ENCODE results near the gene ZNF335.
"Not testable (repeated sequence)": the region's sequence is repeated elsewhere in the genome, so short reads cannot be mapped to it uniquely, and the experiment has no call there.

The ZNF335 gene

DNA sequence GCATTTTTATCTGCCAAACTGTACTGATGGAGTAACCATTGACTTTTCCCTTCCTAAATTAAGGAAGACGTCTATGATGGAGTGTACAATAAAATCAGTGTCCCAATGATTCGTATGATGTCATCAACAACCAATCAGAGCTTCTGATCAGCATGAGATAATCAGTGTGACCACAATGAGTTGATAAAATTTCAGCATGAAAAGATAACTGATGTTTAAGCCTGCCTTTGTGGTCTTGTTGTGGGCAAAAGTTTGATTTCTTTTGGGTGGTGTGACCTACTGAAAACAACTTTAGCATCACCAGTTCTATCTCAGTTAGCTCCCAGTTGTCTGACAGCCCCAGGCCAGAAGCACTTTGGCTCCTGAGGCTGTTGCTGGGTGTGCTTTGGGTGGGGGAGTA, 34.2 kb downstream of the ZNF335 start:
- H3K27ac Mint-ChIP-seq, result peak overlapping the region; percentile 84
- no peaks in the 10 kb centered on the region for H3K9me3 Mint-ChIP-seq
- H3K4me3 Mint-ChIP-seq, result peak overlapping the region; percentile 74
- peaks cover 12% of the 10 kb centered on the region for H3K36me3 Mint-ChIP-seq
- H3K4me1 Mint-ChIP-seq, result peaks cover 26% of the 10 kb centered on the region
- H3K27me3 Mint-ChIP-seq, result no peaks in the 10 kb centered on the region

- H3K4me1 Mint-ChIP-seq, result peaks cover 26% of the 10 kb centered on the region
- H3K27me3 Mint-ChIP-seq, result no peaks in the 10 kb centered on the region
- H3K36me3 Mint-ChIP-seq, result peaks cover 12% of the 10 kb centered on the region
- H3K4me3 Mint-ChIP-seq, result peak overlapping the region; percentile 98
- no peaks in the 10 kb centered on the region for H3K9me3 Mint-ChIP-seq
- H3K27ac Mint-ChIP-seq, result peak overlapping the region; percentile 98
These were observed 36.5 kb downstream of the ZNF335 start for GRCh38 chr20:45935416-45936046.

- H3K9me3 Mint-ChIP-seq, result no peaks in the 10 kb centered on the region
These were observed 37.2 kb downstream of the ZNF335 start, which contains the start of gene PCIF1 for GRCh38 chr20:45934586-45935415. Gene PCIF1 (plus strand): TSS chr20:45934683. CDS start chr20:45939000, 4,317 bp downstream.

GRCh38 chr20:45934046-45934585, 37.9 kb downstream of the ZNF335 start:
- Mint-ChIP-seq H3K27ac (peak overlapping the region; percentile 97), H3K4me1 (peaks cover 26% of the 10 kb centered on the region), H3K4me3 (peak overlapping the region; percentile 93), H3K9me3 (no peaks in the 10 kb centered on the region), H3K36me3 (peaks cover 9% of the 10 kb centered on the region), H3K27me3 (no peaks in the 10 kb centered on the region)

More at GRCh38 chr20:45934586-45935415, 37.2 kb downstream of the ZNF335 start, which contains the start of gene PCIF1:
- peak within 1 kb of the TSS; percentile 98 for H3K27ac Mint-ChIP-seq
- peaks cover 26% of the 10 kb centered on the region for H3K4me1 Mint-ChIP-seq
- H3K4me3 Mint-ChIP-seq, result peak within 1 kb of the TSS; percentile 98
- no peaks in the 10 kb centered on the region for H3K27me3 Mint-ChIP-seq
- peaks cover 12% of the 10 kb centered on the region for H3K36me3 Mint-ChIP-seq

GRCh38 chr20:45933266-45934045, 38.5 kb downstream of the ZNF335 start:
- Mint-ChIP-seq H3K27me3 (no peaks in the 10 kb centered on the region), H3K4me3 (peak overlapping the region; percentile 93), H3K27ac (peak overlapping the region; percentile 97), H3K4me1 (peaks cover 25% of the 10 kb centered on the region), H3K36me3 (peaks cover 8% of the 10 kb centered on the region), H3K9me3 (no peaks in the 10 kb centered on the region)

GRCh38 chr20:45931680-45932079, 40.3 kb downstream of the ZNF335 start:
- not testable (repeated sequence) for H3K4me1 Mint-ChIP-seq, H3K27me3 Mint-ChIP-seq, H3K4me3 Mint-ChIP-seq, H3K27ac Mint-ChIP-seq, H3K9me3 Mint-ChIP-seq, H3K36me3 Mint-ChIP-seq

DNA sequence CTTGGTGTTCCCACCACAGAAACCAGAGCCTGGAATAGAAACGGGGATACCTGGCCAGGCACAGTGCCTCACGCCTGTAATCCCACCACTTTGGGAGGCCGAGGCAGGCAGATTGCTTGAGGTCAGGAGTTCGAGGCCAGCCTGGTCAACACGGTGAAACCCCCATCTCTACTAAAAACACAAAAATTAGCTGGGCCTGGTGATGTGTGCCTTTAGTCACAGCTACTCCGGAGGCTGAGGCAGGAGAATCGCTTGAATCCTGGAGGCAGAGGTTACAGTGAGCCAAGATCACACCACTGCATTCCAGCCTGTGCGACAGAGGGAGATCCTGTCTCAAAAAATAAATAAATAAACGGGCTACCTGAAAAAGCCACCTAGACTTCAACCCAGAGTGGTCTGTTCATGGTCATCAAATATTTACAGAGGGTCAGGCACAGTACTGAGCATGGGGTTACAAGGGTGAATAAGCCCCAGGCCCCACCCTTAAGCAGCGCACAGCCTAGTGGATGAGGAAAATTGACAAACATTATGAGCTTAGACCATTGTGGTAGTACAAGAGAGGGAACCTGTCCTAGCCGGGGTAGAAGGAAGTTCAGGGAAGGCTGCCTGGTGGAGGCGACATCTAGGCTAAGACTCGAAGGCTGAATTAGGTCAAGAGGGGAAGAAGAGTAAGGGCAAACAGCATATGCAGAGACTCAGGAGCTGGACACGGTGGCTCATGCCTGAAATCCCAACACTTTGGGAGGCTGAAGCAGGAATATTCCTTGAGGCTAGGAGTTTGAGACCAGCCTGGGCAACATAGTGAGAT, 44.7 kb downstream of the ZNF335 start:
- no peaks in the 10 kb centered on the region for H3K36me3 Mint-ChIP-seq
- H3K27ac Mint-ChIP-seq, result no peak overlapping the region
- H3K4me1 Mint-ChIP-seq, result peaks cover 3% of the 10 kb centered on the region
- no peaks in the 10 kb centered on the region for H3K9me3 Mint-ChIP-seq
- no peak overlapping the region for H3K4me3 Mint-ChIP-seq
- H3K27me3 Mint-ChIP-seq, result no peaks in the 10 kb centered on the region

DNA sequence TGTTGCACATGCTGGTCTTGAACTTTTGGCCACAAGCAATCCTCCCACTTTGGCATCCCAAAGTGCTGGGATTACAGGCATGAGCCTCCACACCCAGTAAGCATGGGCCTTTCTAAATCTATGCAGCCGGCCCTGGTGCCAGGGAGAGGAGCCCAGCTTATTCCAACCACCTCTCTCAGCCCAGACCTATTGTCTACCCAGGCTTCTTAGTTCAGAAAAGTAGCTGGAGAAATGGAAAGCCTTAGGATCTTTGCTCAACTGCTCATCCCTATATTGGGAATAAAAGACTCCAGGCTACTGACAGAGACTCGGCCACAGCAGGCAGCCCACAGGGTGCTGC, 45.3 kb downstream of the ZNF335 start:
- H3K27ac Mint-ChIP-seq, result no peak overlapping the region
- no peak overlapping the region for H3K4me3 Mint-ChIP-seq
- H3K36me3 Mint-ChIP-seq, result no peaks in the 10 kb centered on the region
- peaks cover 6% of the 10 kb centered on the region for H3K4me1 Mint-ChIP-seq
- H3K9me3 Mint-ChIP-seq, result no peaks in the 10 kb centered on the region
- peaks cover under 1% of the 10 kb centered on the region for H3K27me3 Mint-ChIP-seq

DNA sequence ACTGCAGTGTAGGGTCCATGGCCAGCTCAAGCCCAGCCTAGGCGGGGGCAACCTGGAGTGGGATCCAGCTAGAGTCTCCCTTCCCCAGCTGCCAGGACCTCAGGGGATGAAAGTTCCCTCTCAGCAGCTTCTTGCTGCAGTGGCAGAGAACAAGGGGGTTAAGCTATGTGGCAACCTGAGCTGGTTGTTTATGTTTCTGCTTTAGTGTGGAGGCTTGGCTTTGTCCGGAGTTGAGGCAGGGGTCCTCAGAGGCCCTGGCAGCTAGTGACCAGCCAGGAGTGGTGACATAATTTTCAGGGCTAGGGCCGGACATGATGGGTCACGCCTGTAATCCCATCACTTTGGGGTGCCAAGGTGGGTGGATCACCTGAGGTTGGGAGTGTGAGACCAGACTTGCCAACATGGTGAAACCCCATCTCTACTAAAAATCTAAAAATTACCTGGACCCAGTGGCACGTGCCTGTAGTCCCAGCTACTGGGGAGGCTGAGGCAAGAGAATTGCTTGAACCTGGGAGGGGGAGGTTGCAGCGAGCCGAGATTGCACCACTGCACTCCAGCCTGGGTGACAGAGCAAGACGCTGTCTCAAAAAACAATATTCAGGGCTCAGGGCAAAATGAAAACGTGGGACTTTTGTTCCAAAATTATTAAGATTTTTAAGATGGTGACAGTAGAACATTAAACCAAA, 46.0 kb downstream of the ZNF335 start:
- peaks cover 8% of the 10 kb centered on the region for H3K4me1 Mint-ChIP-seq
- H3K27ac Mint-ChIP-seq, result no peak overlapping the region
- H3K4me3 Mint-ChIP-seq, result no peak overlapping the region

DNA sequence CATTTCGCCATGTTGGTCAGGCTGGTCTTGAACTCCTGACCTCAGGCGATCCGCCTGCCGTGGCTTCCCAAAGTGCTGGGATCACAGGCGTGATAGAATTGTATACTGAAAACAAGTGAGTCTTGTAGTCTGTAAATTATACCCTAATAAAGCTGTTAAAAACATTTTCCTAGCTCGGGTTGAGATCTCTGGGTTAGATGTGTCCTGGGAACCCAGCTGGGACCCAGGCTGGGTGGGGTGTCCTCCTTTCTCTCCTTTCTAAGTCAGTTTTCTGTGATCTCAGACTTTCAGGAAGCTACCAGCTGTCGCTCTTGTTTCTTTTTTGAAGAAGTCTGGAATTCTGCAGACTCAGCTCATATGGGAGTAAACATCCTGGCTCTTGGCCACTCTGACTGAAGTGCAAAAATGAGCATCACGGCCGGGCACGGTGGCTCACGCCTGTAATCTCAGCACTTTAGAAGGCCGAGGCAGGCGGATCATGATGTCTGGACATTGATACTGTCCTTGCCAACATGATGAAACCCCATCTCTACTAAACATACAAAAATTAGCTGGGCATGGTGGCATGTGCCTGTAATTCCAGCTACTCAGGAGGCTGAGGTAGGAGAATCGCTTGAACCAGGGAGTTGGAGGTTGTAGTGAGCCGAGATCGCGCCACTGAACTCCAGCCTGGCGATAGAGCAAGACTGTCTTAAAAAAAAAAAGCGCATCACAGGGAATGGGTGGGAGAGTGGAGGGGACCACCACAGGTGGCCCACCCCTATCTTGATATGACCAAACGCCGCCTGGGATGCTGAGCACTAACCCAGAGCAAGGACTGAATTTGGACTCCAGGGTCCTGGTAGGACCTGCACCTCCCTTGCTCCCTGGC, 47.4 kb downstream of the ZNF335 start:
- Mint-ChIP-seq H3K4me3 (no peak overlapping the region), H3K9me3 (no peaks in the 10 kb centered on the region), H3K27me3 (peaks cover 1% of the 10 kb centered on the region), H3K4me1 (peaks cover 8% of the 10 kb centered on the region), H3K36me3 (no peaks in the 10 kb centered on the region), H3K27ac (no peak overlapping the region)

More for the DNA sequence above, 46.0 kb downstream of the ZNF335 start:
- Mint-ChIP-seq H3K9me3 (no peaks in the 10 kb centered on the region), H3K27me3 (peaks cover 1% of the 10 kb centered on the region), H3K36me3 (no peaks in the 10 kb centered on the region)

GRCh38 chr20:45921337-45922189, 50.4 kb downstream of the ZNF335 start:
- no peaks in the 10 kb centered on the region for H3K36me3 Mint-ChIP-seq
- peak overlapping the region; percentile 43 for H3K27ac Mint-ChIP-seq
- peaks cover 8% of the 10 kb centered on the region for H3K4me1 Mint-ChIP-seq
- H3K27me3 Mint-ChIP-seq, result peaks cover 3% of the 10 kb centered on the region
- H3K9me3 Mint-ChIP-seq, result no peaks in the 10 kb centered on the region
- H3K4me3 Mint-ChIP-seq, result no peak overlapping the region

DNA sequence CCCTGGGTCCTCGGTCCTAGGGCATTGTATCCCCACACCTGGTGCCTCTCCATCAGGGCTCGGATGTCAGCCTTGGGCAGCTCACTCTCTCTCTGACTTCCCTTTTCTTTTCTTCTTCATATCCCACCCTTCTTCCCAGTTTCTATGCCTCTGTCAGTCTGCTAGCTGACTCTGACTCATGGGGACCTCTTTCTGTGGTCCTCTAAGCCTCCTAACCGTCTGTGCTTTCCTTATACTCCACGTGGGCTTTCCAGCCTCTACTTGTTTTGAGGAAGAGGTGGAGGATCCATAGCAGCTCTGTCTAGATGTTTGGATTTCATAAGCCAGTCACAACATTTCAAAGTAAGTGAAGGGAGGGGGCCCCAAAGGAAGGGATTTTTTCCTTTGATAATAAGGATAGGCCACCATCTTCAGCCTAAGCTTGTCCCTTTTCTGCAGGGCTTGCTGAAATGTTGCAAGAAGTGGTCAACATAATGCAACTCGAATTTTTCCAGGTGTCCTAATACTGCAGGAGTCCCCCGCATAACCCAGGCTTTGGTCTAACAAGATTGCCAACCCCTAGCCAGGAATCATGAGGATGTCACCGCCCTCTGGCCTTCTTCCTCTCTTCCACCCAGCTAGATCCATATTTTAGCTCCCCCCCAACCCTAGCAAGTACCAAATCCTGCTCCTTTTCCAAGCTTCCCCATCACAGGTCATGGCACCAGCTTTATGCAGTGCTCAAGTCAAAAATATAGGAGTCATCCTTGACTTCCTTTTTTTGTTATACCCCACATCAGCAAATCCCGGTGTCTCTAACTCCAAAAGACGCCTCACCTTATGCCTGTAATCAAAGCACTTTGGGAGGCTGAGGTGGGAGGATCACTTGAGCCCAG, 51.3 kb downstream of the ZNF335 start:
- Mint-ChIP-seq H3K27ac (no peak overlapping the region), H3K4me1 (peaks cover 8% of the 10 kb centered on the region), H3K27me3 (peaks cover 6% of the 10 kb centered on the region), H3K9me3 (no peaks in the 10 kb centered on the region), H3K4me3 (no peak overlapping the region), H3K36me3 (no peaks in the 10 kb centered on the region)

Data from activated naive CD4-positive, alpha-beta T cell treated with anti-CD3 and anti-CD28 coated beads, Interleukin-2, amount 50 U/mL, for 24 hours (primary cell).